EL (cell line): ENCODE results near the gene LRRC10.
"Not testable (repeated sequence)": the region's sequence is repeated elsewhere in the genome, so short reads cannot be mapped to it uniquely, and the experiment has no call there.

Experiments used
- DNase-seq: peaks from one replicate; pipeline ENCODE4 v3.0.0-alpha.2; 2016

Gene LRRC10

GRCh38 chr12:69616025-69616424, 5.3 kb upstream of the LRRC10 start:
- DNase-seq = no peak

- no peak for DNase-seq
Measured at GRCh38 chr12:69613351-69613750, 2.6 kb upstream of the LRRC10 start.

DNA sequence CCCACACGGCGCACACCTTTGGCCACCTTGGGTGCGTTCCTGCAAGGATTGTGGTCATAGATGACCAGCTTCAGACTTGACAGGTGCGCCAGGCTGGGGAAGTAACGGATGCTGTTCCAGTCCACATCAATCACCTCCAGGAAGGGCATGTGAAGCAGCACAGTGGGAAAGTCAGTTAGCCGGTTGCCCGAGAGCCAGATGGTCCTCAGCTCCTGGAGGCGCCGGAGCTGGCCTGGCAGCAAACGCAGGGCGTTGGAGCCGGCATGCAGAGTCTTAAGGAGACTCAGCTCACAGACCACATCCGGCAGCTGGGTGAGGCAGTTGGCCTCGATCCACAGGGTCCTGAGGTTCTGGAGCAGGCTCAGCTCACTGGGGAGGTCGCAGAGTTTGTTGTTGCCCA, 581 bp downstream of the LRRC10 start:
- DNase-seq = no peak

DNA sequence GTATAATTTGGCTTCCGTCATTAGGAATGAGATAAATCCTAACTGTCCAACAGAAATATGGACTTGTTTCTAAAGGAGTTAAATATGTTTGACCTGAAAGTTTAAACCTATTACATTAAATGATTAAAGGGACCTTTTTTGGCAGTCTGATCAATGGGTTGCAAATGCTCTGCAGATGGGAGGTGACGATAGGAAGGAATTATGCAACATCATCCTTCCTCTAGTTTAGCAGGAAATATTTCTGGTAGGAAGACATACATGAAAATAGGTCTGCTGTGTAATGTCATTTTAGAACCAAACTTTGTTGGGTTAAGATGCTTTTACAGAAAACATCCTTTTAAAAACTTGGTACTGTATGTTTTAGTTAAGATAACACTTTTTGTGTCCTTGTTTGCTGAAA, 2.6 kb downstream of the LRRC10 start:
- DNase-seq = no peak

DNA sequence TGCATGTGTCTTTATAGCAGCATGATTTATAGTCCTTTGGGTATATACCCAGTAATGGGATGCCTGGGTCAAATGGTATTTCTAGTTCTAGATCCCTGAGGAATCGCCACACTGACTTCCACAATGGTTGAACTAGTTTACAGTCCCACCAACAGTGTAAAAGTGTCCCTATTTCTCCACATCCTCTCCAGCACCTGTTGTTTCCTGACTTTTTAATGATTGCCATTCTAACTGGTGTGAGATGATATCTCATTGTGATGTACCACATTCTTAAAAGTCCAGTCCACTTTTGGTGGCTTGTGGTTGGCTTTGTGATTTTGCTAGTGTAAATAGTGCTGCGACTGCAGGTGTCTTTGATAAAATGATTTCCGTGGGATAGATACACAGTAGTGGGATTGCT, 6.4 kb downstream of the LRRC10 start:
- not testable (repeated sequence) for DNase-seq

DNA sequence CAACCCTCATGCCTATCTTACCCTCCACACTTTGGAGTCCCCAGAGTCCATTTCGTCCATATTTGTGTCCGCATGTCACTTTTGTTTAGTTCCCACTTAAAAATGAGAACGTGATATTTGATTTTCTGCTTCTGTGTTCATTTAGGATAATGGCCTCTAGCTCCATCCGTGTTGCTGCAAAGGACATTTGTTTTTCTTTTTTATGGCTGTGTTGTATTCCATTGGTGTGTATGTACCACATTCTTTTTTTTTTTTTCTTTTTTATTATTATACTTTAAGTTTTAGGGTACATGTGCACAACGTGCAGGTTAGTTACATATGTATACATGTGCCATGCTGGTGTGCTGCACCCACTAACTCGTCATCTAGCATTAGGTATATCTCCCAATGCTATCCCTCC, 7.2 kb downstream of the LRRC10 start:
- DNase-seq = not testable (repeated sequence)

DNA sequence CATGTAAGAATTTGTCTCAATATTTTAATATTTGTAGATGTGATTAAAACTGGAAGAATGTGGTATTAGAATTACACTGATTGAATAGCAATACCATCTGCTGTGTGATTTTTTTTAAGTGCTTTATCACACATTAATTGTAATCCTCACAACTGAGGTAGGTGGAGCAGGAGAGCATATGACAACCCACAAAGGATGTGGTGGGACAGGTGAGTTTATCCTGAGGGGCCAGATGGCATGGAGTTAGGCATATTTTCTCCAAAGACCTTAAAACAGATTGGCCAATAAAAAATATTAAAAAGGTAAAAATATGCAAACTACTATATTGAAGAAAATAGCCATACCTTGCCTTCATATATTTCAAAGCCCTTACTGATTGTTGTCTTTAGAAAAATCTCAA, 7.8 kb downstream of the LRRC10 start:
- no peak for DNase-seq

- DNase-seq = no peak
Measured at GRCh38 chr12:69601962-69602685, 8.6 kb downstream of the LRRC10 start.

DNA sequence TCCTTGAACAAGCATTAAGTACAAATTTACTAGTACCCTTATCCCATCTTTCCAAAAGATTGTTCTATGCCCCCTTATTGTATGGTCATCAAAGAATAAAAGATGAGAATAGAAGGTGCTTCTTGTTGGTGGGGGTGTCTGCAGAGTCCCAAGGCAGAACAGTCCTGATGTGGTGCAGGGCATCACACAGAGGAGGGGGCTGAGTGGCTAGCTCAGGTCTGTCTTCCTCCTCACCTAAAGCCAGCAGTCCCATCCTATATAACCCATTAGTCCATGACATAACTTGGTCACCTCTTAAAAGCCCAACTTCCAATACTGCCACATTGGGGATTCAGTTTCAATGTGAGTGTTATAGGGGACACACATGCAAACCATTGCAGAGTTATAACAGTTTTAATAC, 9.9 kb downstream of the LRRC10 start:
- DNase-seq = no peak

- no peak for DNase-seq
Measured at GRCh38 chr12:69598174-69598753, 12.4 kb downstream of the LRRC10 start.

- DNase-seq = no peak
Measured at GRCh38 chr12:69595689-69596088, 15.0 kb downstream of the LRRC10 start.

GRCh38 chr12:69589082-69589481, 21.6 kb downstream of the LRRC10 start:
- no peak for DNase-seq

- no peak for DNase-seq
Measured at GRCh38 chr12:69588527-69588926, 22.2 kb downstream of the LRRC10 start.

DNA sequence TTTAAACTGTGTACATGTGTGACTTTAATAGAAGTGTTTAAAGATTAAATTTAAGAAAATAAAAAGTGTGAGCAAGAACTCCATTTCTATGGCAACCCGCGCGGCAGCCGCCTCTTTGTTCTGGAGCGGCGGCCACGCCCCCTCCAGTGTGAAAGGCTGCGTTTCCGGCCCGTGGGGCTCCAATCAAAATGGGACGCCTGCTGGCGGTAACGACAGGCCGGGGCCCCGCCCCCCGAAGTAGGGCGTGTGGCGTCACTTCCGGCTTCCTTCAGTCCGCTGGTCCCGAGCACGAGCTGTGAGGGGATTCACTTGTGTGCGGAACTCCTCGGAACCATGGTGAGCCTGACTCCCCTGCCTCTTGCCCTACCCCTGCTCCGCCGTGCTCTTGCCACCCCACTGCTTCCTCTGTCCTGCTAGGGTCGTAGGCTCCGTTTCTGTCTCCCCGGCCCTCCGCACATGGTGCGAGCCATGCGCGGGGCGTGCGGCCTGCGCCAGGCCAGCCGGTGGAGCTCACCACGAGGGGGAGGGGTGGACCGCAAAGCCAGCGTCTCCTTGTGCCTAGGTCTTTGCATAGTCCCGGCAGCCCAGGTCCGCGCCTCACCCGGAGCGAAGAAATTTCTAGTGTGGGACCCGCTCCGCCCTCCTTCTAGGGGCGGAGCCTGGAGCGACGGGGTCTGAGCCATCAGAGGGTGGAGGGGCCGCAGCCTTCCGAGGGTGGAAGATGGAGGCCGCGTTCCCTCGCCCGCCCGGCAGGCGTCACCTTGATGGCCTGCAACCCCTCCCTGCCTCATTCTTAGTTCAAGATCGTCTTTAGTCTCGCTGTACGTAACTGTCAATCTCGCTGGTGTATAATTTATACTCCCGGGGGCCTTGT, 25.3 kb downstream of the LRRC10 start, which contains the start of gene CCT2:
Gene CCT2 (plus strand): TSS at position 271 of the 874 bp plus-strand sequence. CDS start 63 bp downstream, at position 334.
- peak; percentile 96 for DNase-seq

GRCh38 chr12:69583203-69583602, 27.5 kb downstream of the LRRC10 start:
- DNase-seq = peak; percentile 29

DNA sequence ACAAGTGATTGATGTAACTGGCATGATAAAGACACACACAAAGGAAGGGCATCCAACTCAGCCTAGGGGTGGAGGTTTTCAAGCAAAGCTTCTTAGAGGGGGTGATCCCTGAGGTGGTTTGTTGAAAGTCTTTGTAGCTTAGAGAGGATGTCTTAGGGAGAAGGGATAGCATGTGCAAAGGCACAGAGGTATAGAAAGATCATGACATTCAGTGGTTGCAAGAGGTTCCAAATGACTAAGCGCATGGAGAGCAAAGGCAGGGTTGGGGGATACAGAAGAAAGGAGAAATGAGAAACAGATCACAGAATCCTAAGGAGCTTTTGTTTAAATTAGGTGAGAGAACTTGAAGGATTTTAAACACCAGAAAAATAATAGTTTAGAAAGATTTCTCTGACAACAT, 30.6 kb downstream of the LRRC10 start:
- no peak for DNase-seq

GRCh38 chr12:69579029-69579428, 31.7 kb downstream of the LRRC10 start:
- no peak for DNase-seq

DNA sequence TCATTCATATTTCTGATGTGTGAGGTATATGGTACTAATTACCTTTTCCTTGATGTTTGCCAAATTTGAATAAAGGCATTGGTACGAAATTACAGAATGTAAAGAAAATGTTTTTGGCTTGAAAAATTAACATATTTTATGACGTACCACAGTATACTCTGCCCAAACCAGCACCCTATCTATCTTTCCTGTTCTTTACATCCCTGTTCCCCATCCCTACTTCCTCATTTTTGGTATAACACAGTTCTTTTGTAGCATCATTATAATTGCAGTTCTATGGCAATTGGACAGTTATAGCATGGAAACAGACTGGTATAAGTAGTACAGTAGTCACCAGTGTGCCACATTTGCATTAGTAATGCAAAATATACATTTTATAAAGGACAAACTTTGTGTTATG, 32.4 kb downstream of the LRRC10 start:
- DNase-seq = no peak

DNA sequence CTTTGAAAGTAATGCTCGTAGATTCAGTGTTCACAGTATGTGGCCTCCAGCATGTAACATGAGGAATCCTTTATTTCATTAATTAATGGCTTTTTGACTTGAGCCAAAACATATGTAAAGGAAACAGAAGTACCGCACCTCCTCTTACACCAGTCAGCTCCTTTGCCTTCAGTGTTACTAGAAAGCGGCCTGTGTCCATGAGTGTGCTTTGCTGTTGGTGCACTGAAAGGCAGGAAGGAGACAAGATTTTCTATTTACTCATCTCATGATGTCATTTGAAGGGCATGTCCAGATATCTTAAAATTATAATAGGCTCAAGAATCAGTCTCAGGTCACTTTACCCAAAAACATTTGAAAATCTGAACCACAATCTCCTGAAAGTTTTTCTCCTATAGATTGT, 35.4 kb downstream of the LRRC10 start:
- DNase-seq = peak; percentile 63

DNA sequence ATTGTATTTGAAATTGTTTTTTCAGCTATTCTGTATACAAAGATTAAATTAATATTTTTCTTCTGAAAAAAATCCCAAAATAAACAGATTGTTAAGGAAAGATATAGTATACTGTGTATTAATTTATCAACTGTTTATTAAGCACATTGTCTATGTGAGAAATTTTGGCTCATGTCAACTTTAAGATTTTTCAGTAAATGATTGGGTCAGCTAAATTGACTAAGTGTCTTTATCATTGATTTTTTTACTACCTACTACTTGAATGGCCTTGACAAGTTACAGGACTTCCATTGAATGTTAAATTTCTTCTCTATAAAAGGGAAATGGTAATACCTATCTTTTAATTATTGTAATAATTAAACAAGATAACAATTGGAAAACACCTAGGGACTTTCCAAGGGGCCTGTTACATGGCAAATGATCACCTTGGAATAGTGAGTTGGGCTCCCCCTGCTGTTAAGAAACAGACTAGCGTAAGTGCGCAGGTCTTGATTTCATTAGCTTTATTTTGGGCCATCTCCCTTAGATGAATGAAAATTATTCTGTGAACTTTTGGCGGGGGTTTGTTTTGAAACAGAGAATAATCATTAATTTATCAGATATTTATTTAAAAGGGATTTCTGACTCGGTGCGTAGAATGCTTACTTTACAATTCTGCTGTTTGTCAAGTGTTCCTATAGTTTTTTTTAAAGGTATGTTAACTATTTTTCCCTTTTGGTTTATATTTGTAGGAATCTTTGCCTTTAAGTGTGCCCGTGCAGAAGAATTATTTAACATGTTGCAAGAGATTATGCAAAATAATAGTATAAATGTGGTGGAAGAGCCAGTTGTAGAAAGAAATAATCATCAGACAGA, 39.9 kb downstream of the LRRC10 start:
- peak; percentile 70 for DNase-seq

- DNase-seq = peak; percentile 90
Measured at GRCh38 chr12:69570000-69570516, 40.6 kb downstream of the LRRC10 start.

GRCh38 chr12:69569236-69569635, 41.5 kb downstream of the LRRC10 start:
- peak; percentile 62 for DNase-seq

GRCh38 chr12:69566603-69567002, 44.1 kb downstream of the LRRC10 start:
- DNase-seq = no peak
